H1 (cell line): ENCODE results near the gene FKBP5. TPM values are rescaled to one million over a fixed set of nuclear protein-coding genes. Genes with fewer than 3 reads are reported as not detected.

Experiments
- CTCF ChIA-PET: fragments of 300-600 bp; sonication (Branson Sonifier 250); formaldehyde crosslinking; loops from one replicate; lab custom pipeline; 2021; ENCODE audit not compliant: partially characterized antibody; lab: Charles Lee
- POLR2A ChIA-PET: fragments of 300-600 bp; sonication (Branson Sonifier 250); formaldehyde crosslinking; loops from one replicate; lab custom pipeline; 2021; ENCODE audit warnings: inconsistent platforms; ENCODE audit not compliant: partially characterized antibody; lab: Charles Lee
- DNase-seq, 2 experiments: peaks; one replicate each; pipeline versions ENCODE4 v3.0.0 to v3.0.0-alpha.2; 2010 to 2022; ENCODE audit warnings: low spot score in 2 of 2, low read depth in 1 of 2, mixed read lengths in 1 of 2
- FAIRE-seq: peaks from 2 replicates; lab custom pipeline; 2011; peaks lifted over from hg19 to GRCh38; lab: Jason Lieb, UNC
- H2AFZ ChIP-seq: 2 replicates; pipeline ENCODE4 v1.8.1; 2012; ENCODE audit warnings: low read length, inconsistent platforms
- H2AK5ac ChIP-seq: 2 replicates; pipeline ENCODE4 v1.6.1; 2013; ENCODE audit warnings: low read depth, low read length
- H2BK120ac ChIP-seq: replicated peaks from 2 replicates; pipeline ENCODE3; 2013; ENCODE audit warnings: low read depth, low read length, inconsistent platforms
- H2BK12ac ChIP-seq: 2 replicates; pipeline ENCODE4 v1.6.1; 2013; ENCODE audit warnings: low read depth, low read length
- H2BK15ac ChIP-seq: 2 replicates; pipeline ENCODE4 v1.6.1; 2013; ENCODE audit warnings: low read length
- H2BK20ac ChIP-seq: 2 replicates; pipeline ENCODE4 v1.6.1; 2013; ENCODE audit warnings: low read length
- H2BK5ac ChIP-seq: 2 replicates; pipeline ENCODE4 v1.6.1; 2013; ENCODE audit warnings: low read depth, low read length
- H3K14ac ChIP-seq: 2 replicates; pipeline ENCODE4 v1.6.1; 2013; ENCODE audit warnings: inconsistent platforms; ENCODE audit not compliant: insufficient read length
- H3K18ac ChIP-seq: 2 replicates; pipeline ENCODE4 v1.6.1; 2013; ENCODE audit warnings: low read length; ENCODE audit errors: extremely low read depth
- H3K23ac ChIP-seq: 2 replicates; pipeline ENCODE4 v1.6.1; 2013; ENCODE audit warnings: inconsistent platforms; ENCODE audit not compliant: insufficient read length
- H3K23me2 ChIP-seq: 2 replicates; pipeline ENCODE4 v1.6.1; 2013; ENCODE audit warnings: low read depth, low read length
- H3K27ac ChIP-seq: 2 replicates; pipeline ENCODE4 v1.6.1; 2011; ENCODE audit warnings: low read depth, low read length, inconsistent platforms
- H3K27me3 ChIP-seq, 4 experiments: replicated peaks in 1 of 4; 1 replicate in 1 of 4; 2 replicates in 3 of 4; pipeline versions ENCODE4 v1.6.1 to v1.8.1; 2011 to 2013; ENCODE audit warnings: low read length in 3 of 4, mild to moderate bottlenecking in 3 of 4, inconsistent platforms in 2 of 4, mixed read lengths in 2 of 4, moderate library complexity in 1 of 4; ENCODE audit not compliant: control insufficient read depth in 3 of 4, insufficient read depth in 3 of 4; ENCODE audit errors: extremely low read depth in 1 of 4
- H3K36me3 ChIP-seq, 4 experiments: 2 replicates each; pipeline versions ENCODE4 v1.6.1 to v1.8.1; 2011 to 2013; ENCODE audit warnings: mild to moderate bottlenecking in 4 of 4, low read length in 3 of 4, moderate library complexity in 2 of 4, control low read depth in 1 of 4, inconsistent platforms in 1 of 4; ENCODE audit not compliant: insufficient read depth in 4 of 4, control insufficient read depth in 2 of 4
- H3K4ac ChIP-seq: replicated peaks from 2 replicates; pipeline ENCODE3; 2013; ENCODE audit warnings: low read length, low read depth, mixed read lengths, inconsistent platforms; ENCODE audit not compliant: insufficient read length
- H3K4me1 ChIP-seq, 4 experiments: replicated peaks in 1 of 4; 1 replicate in 1 of 4; 2 replicates in 3 of 4; pipeline versions ENCODE4 v1.6.1 to v1.8.1; 2011 to 2013; ENCODE audit warnings: low read length in 3 of 4, inconsistent platforms in 2 of 4, mixed read lengths in 1 of 4; ENCODE audit not compliant: insufficient read depth in 4 of 4, control insufficient read depth in 3 of 4
- H3K4me2 ChIP-seq, 2 experiments: 2 replicates each; pipeline versions ENCODE4 v1.6.1 to v1.8.1; 2011 to 2013; ENCODE audit warnings: low read depth in 2 of 2, low read length in 2 of 2, control low read depth in 1 of 2, inconsistent platforms in 1 of 2, mild to moderate bottlenecking in 1 of 2; ENCODE audit not compliant: insufficient read depth in 1 of 2
- H3K4me3 ChIP-seq, 4 experiments: fragments of 200-600, 300-600 bp in 1 of 4; sonication (generic), shearing (Covaris generic), sonication (Bioruptor Twin) in 1 of 4; 2 replicates each; pipeline versions ENCODE4 v1.5.1 to v1.8.1; 2011 to 2016; ENCODE audit warnings: low read length in 4 of 4, low read depth in 3 of 4, control low read depth in 2 of 4, inconsistent platforms in 2 of 4, mild to moderate bottlenecking in 2 of 4, mixed read lengths in 1 of 4, moderate library complexity in 1 of 4; ENCODE audit not compliant: insufficient read depth in 2 of 4; ENCODE audit errors: extremely low read depth in 1 of 4
- H3K56ac ChIP-seq: replicated peaks from 2 replicates; pipeline ENCODE3; 2013; ENCODE audit warnings: low read depth, mild to moderate bottlenecking, mixed read lengths, low read length, inconsistent platforms; ENCODE audit not compliant: insufficient read length
- H3K79me1 ChIP-seq: 2 replicates; pipeline ENCODE4 v1.6.1; 2013; ENCODE audit warnings: low read depth, low read length, control low read depth
- H3K79me2 ChIP-seq, 2 experiments: 2 replicates each; pipeline versions ENCODE4 v1.6.1 to v1.8.1; 2012 to 2013; ENCODE audit warnings: low read length in 2 of 2, mild to moderate bottlenecking in 2 of 2, inconsistent platforms in 1 of 2; ENCODE audit not compliant: insufficient read depth in 2 of 2, control insufficient read depth in 1 of 2
- H3K9ac ChIP-seq, 4 experiments: replicated peaks in 1 of 4; 1 replicate in 1 of 4; 2 replicates in 3 of 4; pipeline versions ENCODE4 v1.6.1 to v1.8.1; 2011 to 2013; ENCODE audit warnings: low read depth in 3 of 4, low read length in 3 of 4, control low read depth in 2 of 4, mild to moderate bottlenecking in 2 of 4, moderate library complexity in 2 of 4, inconsistent platforms in 1 of 4; ENCODE audit errors: extremely low read depth in 1 of 4
- H3K9me3 ChIP-seq, 2 experiments: 2 replicates each; pipeline versions ENCODE4 v1.6.1 to v1.8.1; 2012 to 2013; ENCODE audit warnings: mild to moderate bottlenecking in 2 of 2, moderate library complexity in 2 of 2, control low read depth in 1 of 2, inconsistent platforms in 1 of 2, low read depth in 1 of 2, low read length in 1 of 2, mixed read lengths in 1 of 2; ENCODE audit not compliant: insufficient read depth in 2 of 2
- H4K20me1 ChIP-seq, 2 experiments: replicated peaks in 1 of 2; 2 replicates each; pipeline versions ENCODE3 to v1.8.1; 2011 to 2013; ENCODE audit warnings: inconsistent platforms in 2 of 2, low read length in 2 of 2, mild to moderate bottlenecking in 1 of 2; ENCODE audit not compliant: insufficient read depth in 2 of 2, control insufficient read depth in 1 of 2
- H4K5ac ChIP-seq: 2 replicates; pipeline ENCODE4 v1.6.1; 2013; ENCODE audit warnings: low read length, low read depth, mixed read lengths, inconsistent platforms; ENCODE audit not compliant: insufficient read length
- H4K8ac ChIP-seq: 2 replicates; pipeline ENCODE4 v1.8.0; 2013; ENCODE audit warnings: mild to moderate bottlenecking, moderate library complexity, low read length, inconsistent platforms; ENCODE audit not compliant: insufficient read depth; ENCODE audit errors: extremely low read depth
- H4K91ac ChIP-seq: replicated peaks from 2 replicates; pipeline ENCODE3; 2013; ENCODE audit warnings: low read length, mixed read lengths, inconsistent platforms; ENCODE audit not compliant: insufficient read length
- BACH1 ChIP-seq: IDR thresholded peaks from 2 replicates; pipeline ENCODE4 v1.6.1; 2012; ENCODE audit warnings: low read length, improper control_type of control experiment
- EP300 ChIP-seq, 2 experiments: IDR thresholded peaks; 1 replicate in 1 of 2; 2 replicates in 1 of 2; pipeline ENCODE4 v1.6.1; 2011 to 2012; ENCODE audit warnings: low read depth in 2 of 2, low read length in 2 of 2, mild to moderate bottlenecking in 2 of 2, borderline replicate concordance in 1 of 2, inconsistent platforms in 1 of 2, moderate library complexity in 1 of 2
- FOSL1 ChIP-seq: IDR thresholded peaks from 2 replicates; pipeline ENCODE4 v1.6.1; 2011; ENCODE audit warnings: mild to moderate bottlenecking, low read depth, low read length, moderate library complexity; ENCODE audit not compliant: insufficient read depth
- HDAC6 ChIP-seq: IDR thresholded peaks from one replicate; pipeline ENCODE4 v1.7.1; 2012; ENCODE audit warnings: low read depth, mild to moderate bottlenecking, inconsistent platforms, low read length, moderate library complexity
- KDM1A ChIP-seq: fragments of 200-600, 300-600 bp; sonication (generic); IDR thresholded peaks from 2 replicates; pipeline ENCODE4 v1.7.1; 2016; ENCODE audit warnings: mild to moderate bottlenecking, low read length, borderline replicate concordance
- MAX ChIP-seq: IDR thresholded peaks from 2 replicates; pipeline ENCODE4 v1.6.1; 2012; ENCODE audit warnings: inconsistent platforms
- NRF1 ChIP-seq: IDR thresholded peaks from 2 replicates; pipeline ENCODE4 v1.6.1; 2011; ENCODE audit warnings: mild to moderate bottlenecking, low read depth, low read length, improper control_type of control experiment
- PHF8 ChIP-seq: fragments of 200-600 bp; sonication (generic); conservative IDR thresholded peaks from 2 replicates; pipeline ENCODE4 v1.7.1; 2012; ENCODE audit warnings: low read depth, mild to moderate bottlenecking, inconsistent platforms, low read length, moderate library complexity
- POU5F1 ChIP-seq: IDR thresholded peaks from 2 replicates; pipeline ENCODE4 v1.6.1; 2011; ENCODE audit warnings: low read depth, mild to moderate bottlenecking, low read length, moderate library complexity
- SIX5 ChIP-seq: IDR thresholded peaks from 2 replicates; pipeline ENCODE4 v1.6.1; 2011; ENCODE audit warnings: mild to moderate bottlenecking, low read depth, low read length
- SP1 ChIP-seq: IDR thresholded peaks from 2 replicates; pipeline ENCODE4 v1.6.1; 2011; ENCODE audit warnings: low read depth, low read length
- polyA plus RNA-seq, 7 experiments: library from polyadenylated mRNA; depleted of rRNA in 3 of 7; stranded (reverse) in 5 of 7; unstranded in 2 of 7; fragments of >200 nt in 5 of 7; fragments of 200-250 nt in 2 of 7; gene quantifications; 1 replicate in 5 of 7; 2 replicates in 1 of 7; 4 replicates in 1 of 7; pipeline versions ENCODE4 v1.2.1 to v1.2.3, GENCODE V29; 2011 to 2013; ENCODE audit warnings: missing spikeins in 2 of 7, mixed read lengths in 2 of 7
- total RNA-seq: library from RNA; stranded (reverse); fragmentation: NEBNext Ultra II Directional; extraction: Animal tissue kit (Norgen Biotek cat#: 25700); gene quantifications from 2 replicates; pipeline ENCODE4 v1.2.1, GENCODE V29; 2021
- TF ChIP-seq, protein P1 (sequence below): IDR thresholded peaks from 2 replicates; pipeline ENCODE4 v1.6.1; 2012; ENCODE audit warnings: low read length, inconsistent platforms

The FKBP5 gene
- total and polyA plus RNA-seq, 2 of the 8 experiments (the other 6 are each of a cell fraction or from before 2014, with no cell fraction given), result 14.3 to 40.4 TPM

- Histone ChIP-seq H3K14ac (no peak overlapping the region), H2BK20ac (no peak overlapping the region), H4K5ac (no peak overlapping the region), H3K27me3 (no peaks in the 10 kb centered on the region), H3K4me1 (peaks cover 0 to 7% (median 3%) of the 10 kb centered on the region in 4 experiments; a peak in 4 of 7 replicates), H3K56ac (no peak overlapping the region), H2AK5ac (no peak overlapping the region), H3K23ac (no peak overlapping the region), H3K4me2 (peak overlapping the region in 1 of 2 experiments; percentile 46; a peak in 2 of 4 replicates), H2BK120ac (no peak overlapping the region), H2AFZ (no peak overlapping the region), H4K91ac (no peak overlapping the region), H4K20me1 (peaks cover 0 to 1% of the 10 kb centered on the region in 2 experiments), H3K18ac (no peak overlapping the region), H3K79me2 (peaks cover 0 to 6% of the 10 kb centered on the region in 2 experiments; a peak in 2 of 4 replicates), H3K79me1 (no peaks in the 10 kb centered on the region), H2BK12ac (no peak overlapping the region), H4K8ac (no peak overlapping the region), H3K36me3 (peaks cover 0 to 4% (median 0%) of the 10 kb centered on the region in 4 experiments; a peak in 2 of 8 replicates), H3K27ac (no peak overlapping the region), H2BK15ac (no peak overlapping the region), H3K9ac (no peak overlapping the region; a peak in 1 of 7 replicates), H3K4me3 (peak overlapping the region in 3 of 4 experiments; percentile 19 to 66 (median 35); a peak in 4 of 8 replicates), H3K4ac (no peak overlapping the region), H3K9me3 (no peaks in the 10 kb centered on the region), H2BK5ac (no peak overlapping the region), H3K23me2 (0 out of 2 replicates have a peak, but pooled peaks cover 2% of the 10 kb centered on the region)
- DNase-seq, result no peak
- CTCF ChIA-PET, result interaction anchor here (0.6 to 6.2 kb wide), 12 partner anchors 8 to 195 kb away, joined by 3 to 46 read pairs (median 3); no protein-coding TSS in a partner anchor
- POLR2A ChIA-PET, result interaction anchor here (1.4 kb wide), 1 partner anchor 19 kb away, joined by 3 read pairs; no protein-coding TSS in a partner anchor
- FAIRE-seq, result no peak
- TF ChIP-seq KDM1A (no peak), SP1 (no peak), EP300 (IDR thresholded peaks at IDR 0.05; ENCODE audit: borderline replicate concordance in 1 of 2, low read depth in 2 of 2, low read length in 2 of 2) (no peak), PHF8 (no peak), MAX (no peak), NRF1 (no peak), SIX5 (no peak), HDAC6 (no peak), POU5F1 (no peak), BACH1 (no peak), FOSL1 (no peak)
- TF ChIP-seq, protein P1, sequence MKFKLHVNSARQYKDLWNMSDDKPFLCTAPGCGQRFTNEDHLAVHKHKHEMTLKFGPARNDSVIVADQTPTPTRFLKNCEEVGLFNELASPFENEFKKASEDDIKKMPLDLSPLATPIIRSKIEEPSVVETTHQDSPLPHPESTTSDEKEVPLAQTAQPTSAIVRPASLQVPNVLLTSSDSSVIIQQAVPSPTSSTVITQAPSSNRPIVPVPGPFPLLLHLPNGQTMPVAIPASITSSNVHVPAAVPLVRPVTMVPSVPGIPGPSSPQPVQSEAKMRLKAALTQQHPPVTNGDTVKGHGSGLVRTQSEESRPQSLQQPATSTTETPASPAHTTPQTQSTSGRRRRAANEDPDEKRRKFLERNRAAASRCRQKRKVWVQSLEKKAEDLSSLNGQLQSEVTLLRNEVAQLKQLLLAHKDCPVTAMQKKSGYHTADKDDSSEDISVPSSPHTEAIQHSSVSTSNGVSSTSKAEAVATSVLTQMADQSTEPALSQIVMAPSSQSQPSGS, result no peak
These were observed 124.0 kb downstream of the FKBP5 start for GRCh38 chr6:35564733-35565132.
